K562 (cell line): ENCODE results near the gene CHSY1. TPM values are rescaled to one million over a fixed set of nuclear protein-coding genes. Genes with fewer than 3 reads are reported as not detected.

Source experiments
- ATF1 ChIP-seq, 2 experiments: fragments of 450-650 bp in 1 of 2; IDR thresholded peaks; 2 replicates each; pipeline ENCODE4 v1.6.1; 2016; ENCODE audit warnings: missing compliant biosample characterization in 1 of 2, missing genetic modification characterization in 1 of 2
- BDP1 ChIP-seq: IDR thresholded peaks from 3 replicates; pipeline ENCODE4 v1.6.1; 2011; ENCODE audit not compliant: insufficient read length, insufficient read depth
- CEBPB ChIP-seq: fragments of 450-650 bp; IDR thresholded peaks from 2 replicates; pipeline ENCODE4 v1.6.1; 2016; ENCODE audit warnings: missing genetic modification characterization, missing compliant biosample characterization
- CHD1 ChIP-seq: fragments of 200-600 bp; sonication (generic); IDR thresholded peaks from one replicate; pipeline ENCODE4 v1.6.1; 2012; ENCODE audit warnings: mild to moderate bottlenecking, moderate library complexity, low read length, inconsistent platforms
- EGR1 ChIP-seq: fragments of 450-650 bp; conservative IDR thresholded peaks from 2 replicates; pipeline ENCODE4 v1.6.1; 2017; ENCODE audit warnings: mild to moderate bottlenecking
- HNRNPLL ChIP-seq: fragments of 200-400 bp; formaldehyde crosslinking; IDR thresholded peaks from 2 replicates; pipeline ENCODE4 v1.6.1; 2017; ENCODE audit warnings: low read length, low read depth, mild to moderate bottlenecking; ENCODE audit not compliant: poor library complexity, severe bottlenecking
- MYNN ChIP-seq, 2 experiments: sonication (generic); formaldehyde crosslinking in 1 of 2; IDR thresholded peaks; 2 replicates each; pipeline versions ENCODE4 v1.5.0 to v1.6.1; 2016 to 2020; ENCODE audit warnings: antibody characterized with exemption in 1 of 2, missing genetic modification reagents in 1 of 2
- NCOA2 ChIP-seq, 2 experiments: fragments of 450-650 bp; IDR thresholded peaks; 2 replicates each; pipeline ENCODE4 v1.6.1; 2018; ENCODE audit warnings: mild to moderate bottlenecking in 2 of 2, moderate library complexity in 1 of 2; ENCODE audit not compliant: partially characterized antibody in 2 of 2
- POLR2G ChIP-seq: fragments of 200-400 bp; formaldehyde crosslinking; IDR thresholded peaks from 2 replicates; pipeline ENCODE4 v1.6.1; 2017; ENCODE audit warnings: low read depth, mild to moderate bottlenecking, antibody characterized with exemption, low read length, moderate library complexity
- PTBP1 ChIP-seq: fragments of 200-400 bp; formaldehyde crosslinking; IDR thresholded peaks from 2 replicates; pipeline ENCODE4 v1.6.1; 2017; ENCODE audit warnings: low read depth, low read length
- PTTG1 ChIP-seq: fragments of 450-650 bp; IDR thresholded peaks from 2 replicates; pipeline ENCODE4 v1.6.1; 2016; ENCODE audit warnings: low read depth, mild to moderate bottlenecking, missing genetic modification characterization, missing compliant biosample characterization
- RBBP5 ChIP-seq: fragments of 200-600 bp; sonication (generic); IDR thresholded peaks from 2 replicates; pipeline ENCODE4 v1.6.1; 2012; ENCODE audit warnings: borderline replicate concordance, mild to moderate bottlenecking, low read length, control low read depth, inconsistent platforms; ENCODE audit not compliant: insufficient read depth, poor library complexity, severe bottlenecking
- SIRT6 ChIP-seq: IDR thresholded peaks from one replicate; pipeline ENCODE4 v1.6.1; 2012; ENCODE audit warnings: low read depth, mild to moderate bottlenecking, control low read depth, inconsistent platforms, low read length, moderate library complexity
- TGIF2 ChIP-seq: sonication (generic); formaldehyde crosslinking; IDR thresholded peaks from 2 replicates; pipeline ENCODE4 v1.8.1; 2022; ENCODE audit warnings: mild to moderate bottlenecking, missing genetic modification reagents, moderate library complexity
- ZBTB5 ChIP-seq: fragments of 450-650 bp; IDR thresholded peaks from 2 replicates; pipeline ENCODE4 v1.6.1; 2017; ENCODE audit warnings: antibody characterized with exemption
- polyA plus RNA-seq, 8 experiments: library from polyadenylated mRNA; depleted of rRNA in 4 of 8; stranded (reverse) in 5 of 8; unstranded in 3 of 8; fragments of >200 nt; fragmentation: Nextera tagmentation in 2 of 8; fragmentation: Illumina TruSeq in 1 of 8; extraction: Ambion mirVana in 2 of 8; extraction: Trizol in 1 of 8; gene quantifications; 2 replicates each; pipeline versions ENCODE4 v1.2.1 to v1.2.3, GENCODE V29; 2011 to 2014; ENCODE audit warnings: inconsistent platforms in 1 of 8, missing spikeins in 1 of 8
- total RNA-seq, 7 experiments: library from RNA; depleted of rRNA in 6 of 7; stranded (reverse); fragments of >200 nt in 6 of 7; fragmentation: Illumina TruSeq in 2 of 7; extraction: Trizol in 2 of 7; gene quantifications; 2 replicates each; pipeline versions ENCODE4 v1.2.1 to v1.2.3, GENCODE V29; 2011 to 2021; ENCODE audit warnings: low replicate concordance in 1 of 7
- TF ChIP-seq, protein P1 (sequence below): sonication (generic); formaldehyde crosslinking; IDR thresholded peaks from 2 replicates; pipeline ENCODE4 v1.8.0; 2022; ENCODE audit warnings: mild to moderate bottlenecking, missing genetic modification reagents

Gene CHSY1
- total and polyA plus RNA-seq, 9 of the 15 experiments (the other 6 are each of a cell fraction or from before 2014, with no cell fraction given), result 7.0 to 16.4 (median 13.4) TPM

DNA sequence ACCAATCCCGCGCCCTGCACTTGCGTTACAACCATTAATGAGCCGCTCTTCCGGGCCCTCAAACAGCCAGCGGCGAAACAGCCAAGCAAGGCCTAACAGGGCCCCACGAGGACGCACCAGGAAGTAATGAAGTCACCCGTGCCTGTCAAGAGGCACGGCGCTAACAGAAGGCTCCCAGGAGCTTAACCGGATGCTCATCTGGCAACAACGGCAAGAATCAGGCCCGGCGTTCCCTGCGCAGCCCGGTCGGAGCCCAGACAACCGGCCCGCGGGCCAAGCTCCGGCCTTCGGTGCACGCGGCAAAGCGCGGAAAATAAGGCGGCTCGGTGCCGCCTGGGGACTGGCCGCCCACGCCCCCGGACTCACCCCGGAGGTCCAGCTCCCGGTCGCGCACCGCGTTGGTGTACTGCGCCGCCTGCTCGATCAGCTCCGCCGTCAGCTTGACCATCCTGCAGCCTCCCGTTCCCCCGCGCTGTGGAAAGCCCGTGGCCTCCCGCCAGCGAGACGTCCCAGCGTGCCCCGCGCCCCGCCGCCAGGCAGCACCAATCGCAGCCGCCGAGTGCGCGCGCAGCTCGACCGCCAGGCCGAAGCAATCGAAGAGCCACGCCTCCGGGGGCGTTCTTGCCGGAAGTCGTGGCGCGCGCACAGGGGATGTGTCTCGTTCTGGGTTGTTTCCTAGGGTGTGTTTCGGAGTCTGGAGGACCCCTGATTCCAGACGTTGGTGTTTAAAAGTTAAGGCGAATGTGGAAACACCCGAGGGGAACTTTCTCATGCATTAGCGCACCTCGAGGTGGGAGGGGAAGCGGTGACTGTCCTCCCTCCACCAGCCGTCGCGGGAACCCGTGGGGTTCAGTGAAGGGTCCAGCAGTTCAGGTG is 43.1 kb upstream of the CHSY1 start, which contains the start of gene SNRPA1 (continued):
- TF ChIP-seq, protein P1, sequence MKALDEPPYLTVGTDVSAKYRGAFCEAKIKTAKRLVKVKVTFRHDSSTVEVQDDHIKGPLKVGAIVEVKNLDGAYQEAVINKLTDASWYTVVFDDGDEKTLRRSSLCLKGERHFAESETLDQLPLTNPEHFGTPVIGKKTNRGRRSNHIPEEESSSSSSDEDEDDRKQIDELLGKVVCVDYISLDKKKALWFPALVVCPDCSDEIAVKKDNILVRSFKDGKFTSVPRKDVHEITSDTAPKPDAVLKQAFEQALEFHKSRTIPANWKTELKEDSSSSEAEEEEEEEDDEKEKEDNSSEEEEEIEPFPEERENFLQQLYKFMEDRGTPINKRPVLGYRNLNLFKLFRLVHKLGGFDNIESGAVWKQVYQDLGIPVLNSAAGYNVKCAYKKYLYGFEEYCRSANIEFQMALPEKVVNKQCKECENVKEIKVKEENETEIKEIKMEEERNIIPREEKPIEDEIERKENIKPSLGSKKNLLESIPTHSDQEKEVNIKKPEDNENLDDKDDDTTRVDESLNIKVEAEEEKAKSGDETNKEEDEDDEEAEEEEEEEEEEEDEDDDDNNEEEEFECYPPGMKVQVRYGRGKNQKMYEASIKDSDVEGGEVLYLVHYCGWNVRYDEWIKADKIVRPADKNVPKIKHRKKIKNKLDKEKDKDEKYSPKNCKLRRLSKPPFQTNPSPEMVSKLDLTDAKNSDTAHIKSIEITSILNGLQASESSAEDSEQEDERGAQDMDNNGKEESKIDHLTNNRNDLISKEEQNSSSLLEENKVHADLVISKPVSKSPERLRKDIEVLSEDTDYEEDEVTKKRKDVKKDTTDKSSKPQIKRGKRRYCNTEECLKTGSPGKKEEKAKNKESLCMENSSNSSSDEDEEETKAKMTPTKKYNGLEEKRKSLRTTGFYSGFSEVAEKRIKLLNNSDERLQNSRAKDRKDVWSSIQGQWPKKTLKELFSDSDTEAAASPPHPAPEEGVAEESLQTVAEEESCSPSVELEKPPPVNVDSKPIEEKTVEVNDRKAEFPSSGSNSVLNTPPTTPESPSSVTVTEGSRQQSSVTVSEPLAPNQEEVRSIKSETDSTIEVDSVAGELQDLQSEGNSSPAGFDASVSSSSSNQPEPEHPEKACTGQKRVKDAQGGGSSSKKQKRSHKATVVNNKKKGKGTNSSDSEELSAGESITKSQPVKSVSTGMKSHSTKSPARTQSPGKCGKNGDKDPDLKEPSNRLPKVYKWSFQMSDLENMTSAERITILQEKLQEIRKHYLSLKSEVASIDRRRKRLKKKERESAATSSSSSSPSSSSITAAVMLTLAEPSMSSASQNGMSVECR (CRISPR knock-in tag), result peak; percentile 98
- no peak for TF ChIP-seq PTTG1 (tag)
- no peak for TF ChIP-seq CEBPB (tag)
- TF ChIP-seq RBBP5, result peak; percentile 96
- no peak for TF ChIP-seq PTBP1
- peak; percentile 21 for TF ChIP-seq CHD1
- no peak for TF ChIP-seq NCOA2 (IDR thresholded peaks at IDR 0.05; ENCODE audit: partially characterized antibody in 2 of 2)
- TF ChIP-seq ATF1 (CRISPR knock-in tag; IDR thresholded peaks at IDR 0.05), result no peak
- TF ChIP-seq ATF1 (tag; IDR thresholded peaks at IDR 0.05), result peak; percentile 78
- TF ChIP-seq MYNN (IDR thresholded peaks at IDR 0.05), result no peak
- TF ChIP-seq MYNN (CRISPR knock-in tag; IDR thresholded peaks at IDR 0.05), result no peak
- TF ChIP-seq BDP1, result no peak
- peak; percentile 97 for TF ChIP-seq EGR1
- TF ChIP-seq HNRNPLL, result peak; percentile 70
- peak; percentile 98 for TF ChIP-seq POLR2G
- TF ChIP-seq ZBTB5, result no peak
- 0 out of 2 replicates have a peak, but pooled peaks have one; percentile 55 for TF ChIP-seq TGIF2 (CRISPR knock-in tag)
- TF ChIP-seq SIRT6, result no peak
